AML-193 (cell line): ENCODE measurements around the gene MACROH2A1.

Source experiments
- DNase-seq, 2 experiments: peaks; one replicate each; lab custom pipeline; 2025; lab: John Stamatoyannopoulos, UW

MACROH2A1 gene

GRCh38 chr5:135398855-135399793 is at the start of gene MACROH2A1:
Gene MACROH2A1, minus strand, starts transcription at chr5:135399231. Its CDS starts 10,138 bp downstream, at chr5:135389093.
- peak; percentile 63 to 72 for DNase-seq

GRCh38 chr5:135448071-135448739 is 49.2 kb upstream of the MACROH2A1 start:
- DNase-seq = no peak

GRCh38 chr5:135447298-135447929 is 48.4 kb upstream of the MACROH2A1 start, which contains the start of gene DCANP1:
Gene DCANP1, minus strand, starts transcription at chr5:135447348. Its CDS starts 240 bp downstream, at chr5:135447108.
- no peak for DNase-seq

- DNase-seq = no peak
These were observed 47.6 kb upstream of the MACROH2A1 start for GRCh38 chr5:135446615-135447014.

GRCh38 chr5:135446206-135446605 is 47.2 kb upstream of the MACROH2A1 start:
- no peak for DNase-seq

GRCh38 chr5:135445306-135445985 is 46.4 kb upstream of the MACROH2A1 start:
- no peak for DNase-seq

GRCh38 chr5:135444881-135445280 is 45.9 kb upstream of the MACROH2A1 start:
- DNase-seq = no peak

- DNase-seq = no peak
These were observed 45.3 kb upstream of the MACROH2A1 start for GRCh38 chr5:135444360-135444759.

- no peak for DNase-seq
These were observed 44.3 kb upstream of the MACROH2A1 start for GRCh38 chr5:135443161-135443960.

- no peak for DNase-seq
These were observed 43.6 kb upstream of the MACROH2A1 start for GRCh38 chr5:135442431-135443160.

GRCh38 chr5:135441919-135442318 is 42.9 kb upstream of the MACROH2A1 start:
- DNase-seq = no peak

- DNase-seq = no peak
These were observed 42.4 kb upstream of the MACROH2A1 start for GRCh38 chr5:135441350-135441831.

- no peak for DNase-seq
These were observed 41.9 kb upstream of the MACROH2A1 start for GRCh38 chr5:135440916-135441315.

- no peak for DNase-seq
These were observed 40.5 kb upstream of the MACROH2A1 start for GRCh38 chr5:135439231-135440205.

- no peak for DNase-seq
These were observed 39.7 kb upstream of the MACROH2A1 start for GRCh38 chr5:135438636-135439221.

- DNase-seq = no peak
These were observed 38.9 kb upstream of the MACROH2A1 start for GRCh38 chr5:135437796-135438560.

- peak; percentile 42 to 52 for DNase-seq
These were observed 38.4 kb upstream of the MACROH2A1 start for GRCh38 chr5:135437422-135437795.

- no peak for DNase-seq
These were observed 38.0 kb upstream of the MACROH2A1 start for GRCh38 chr5:135436951-135437418.
